MM.1S (cell line): Measurements from ENCODE around the gene SFXN5.

Experiments used
- EZH2 ChIP-seq: fragments of 300-600 bp; sonication (generic); optimal IDR thresholded peaks from 2 replicates; pipeline ENCODE3; 2017; ENCODE audit warnings: low read depth, mild to moderate bottlenecking, antibody characterized with exemption, low read length, mixed read lengths
- TF ChIP-seq, protein P1 (sequence below): fragments of 300-600 bp; sonication (generic); IDR thresholded peaks from 2 replicates; pipeline ENCODE4 v1.5.1; 2016; ENCODE audit warnings: antibody characterized with exemption, low read length, mixed read lengths

DNA sequence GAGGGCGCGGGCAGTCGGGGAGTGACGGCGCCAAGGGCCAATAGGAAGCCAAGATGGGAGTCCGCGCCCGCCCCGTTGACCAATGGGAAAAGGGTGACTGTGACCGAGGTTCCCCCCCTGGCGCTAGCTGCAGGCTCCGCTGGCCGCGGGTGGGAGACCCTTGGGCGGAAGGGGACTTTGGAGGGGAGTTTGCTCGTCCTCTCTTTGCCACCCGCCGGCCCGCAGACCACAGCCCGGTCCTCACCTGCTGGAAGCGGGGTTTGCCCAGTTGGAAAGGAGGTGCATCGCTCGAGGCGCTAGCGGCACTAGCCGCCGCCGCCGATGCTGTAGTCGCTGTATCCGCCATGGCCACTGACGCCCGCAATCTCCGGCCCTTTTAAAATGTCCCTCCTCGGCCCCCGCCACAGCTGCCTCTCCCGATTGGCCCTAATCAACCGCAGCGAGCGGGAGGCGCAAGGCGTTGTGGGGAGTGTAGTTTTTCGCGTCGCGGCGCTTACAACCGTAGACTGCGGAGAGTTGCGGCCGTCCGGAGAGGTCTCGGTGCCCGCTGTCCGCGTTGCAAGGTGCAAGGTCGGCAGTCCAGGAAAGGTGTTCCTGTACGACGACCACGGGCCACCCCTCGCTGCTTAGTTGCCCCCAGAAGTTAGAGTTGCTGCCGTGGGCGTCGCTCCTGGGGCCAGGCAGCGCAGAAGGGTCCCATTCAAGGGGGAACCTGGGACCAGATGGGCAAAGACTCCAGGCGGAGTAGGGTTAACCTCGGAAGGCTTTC lies at the start of gene SFXN5:
- TF ChIP-seq, protein P1, sequence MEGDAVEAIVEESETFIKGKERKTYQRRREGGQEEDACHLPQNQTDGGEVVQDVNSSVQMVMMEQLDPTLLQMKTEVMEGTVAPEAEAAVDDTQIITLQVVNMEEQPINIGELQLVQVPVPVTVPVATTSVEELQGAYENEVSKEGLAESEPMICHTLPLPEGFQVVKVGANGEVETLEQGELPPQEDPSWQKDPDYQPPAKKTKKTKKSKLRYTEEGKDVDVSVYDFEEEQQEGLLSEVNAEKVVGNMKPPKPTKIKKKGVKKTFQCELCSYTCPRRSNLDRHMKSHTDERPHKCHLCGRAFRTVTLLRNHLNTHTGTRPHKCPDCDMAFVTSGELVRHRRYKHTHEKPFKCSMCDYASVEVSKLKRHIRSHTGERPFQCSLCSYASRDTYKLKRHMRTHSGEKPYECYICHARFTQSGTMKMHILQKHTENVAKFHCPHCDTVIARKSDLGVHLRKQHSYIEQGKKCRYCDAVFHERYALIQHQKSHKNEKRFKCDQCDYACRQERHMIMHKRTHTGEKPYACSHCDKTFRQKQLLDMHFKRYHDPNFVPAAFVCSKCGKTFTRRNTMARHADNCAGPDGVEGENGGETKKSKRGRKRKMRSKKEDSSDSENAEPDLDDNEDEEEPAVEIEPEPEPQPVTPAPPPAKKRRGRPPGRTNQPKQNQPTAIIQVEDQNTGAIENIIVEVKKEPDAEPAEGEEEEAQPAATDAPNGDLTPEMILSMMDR: no peak
- TF ChIP-seq EZH2: no peak
